Panc1 (cell line): ENCODE measurements around the gene CDRT4. TPM values are rescaled to one million over a fixed set of nuclear protein-coding genes. Genes with fewer than 3 reads are reported as not detected.

ENCODE experiments used
- ATAC-seq: fragments of 200-7000 bp; cut with Tn5 transposase; 2 replicates; pipeline ENCODE4 v1.9.1; 2020; ENCODE audit warnings: mild to moderate bottlenecking, moderate library complexity
- BruUV-seq: library from RNA; stranded (reverse); fragments of 400-500 nt; replicated peaks from 2 replicates; lab custom pipeline; 2021; lab: Mats Ljungman, UMichigan
- CTCF ChIA-PET: fragments of 300-600 bp; sonication (Branson Sonifier 250); formaldehyde crosslinking; loops from one replicate; lab custom pipeline; 2022; ENCODE audit warnings: antibody characterized with exemption; lab: Charles Lee
- POLR2A ChIA-PET: fragments of 300-600 bp; sonication (Branson Sonifier 250); formaldehyde crosslinking; loops from one replicate; lab custom pipeline; 2022; ENCODE audit warnings: antibody characterized with exemption; lab: Charles Lee
- DNase-seq: peaks from one replicate; pipeline ENCODE4 v3.0.0-alpha.2; 2010; ENCODE audit warnings: low read depth, low spot score
- H3K27ac ChIP-seq: 2 replicates; pipeline ENCODE4 v1.5.1; 2011; ENCODE audit warnings: mild to moderate bottlenecking, low read length, inconsistent platforms
- H3K27me3 ChIP-seq: fragments of 200-500 bp; sonication (Bioruptor generic); 2 replicates; pipeline ENCODE4 v1.6.0; 2014; ENCODE audit warnings: low read length, inconsistent platforms; ENCODE audit not compliant: control insufficient read depth, insufficient read depth
- H3K36me3 ChIP-seq: fragments of 200-500 bp; sonication (Bioruptor generic); 2 replicates; pipeline ENCODE4 v1.5.1; 2014; ENCODE audit warnings: inconsistent platforms, mild to moderate bottlenecking, low read length, moderate library complexity; ENCODE audit not compliant: control insufficient read depth, insufficient read depth
- H3K4me1 ChIP-seq: 2 replicates; pipeline ENCODE4 v1.5.1; 2011; ENCODE audit warnings: inconsistent platforms, mild to moderate bottlenecking, low read length, moderate library complexity; ENCODE audit not compliant: control insufficient read depth, insufficient read depth
- H3K4me3 ChIP-seq, 2 experiments: 2 replicates each; pipeline ENCODE4 v1.5.1; 2011 to 2012; ENCODE audit warnings: low read depth in 2 of 2, low read length in 2 of 2, mild to moderate bottlenecking in 2 of 2, inconsistent platforms in 1 of 2, moderate library complexity in 1 of 2
- H3K9me3 ChIP-seq: fragments of 200-500 bp; sonication (Bioruptor generic); 2 replicates; pipeline ENCODE4 v1.5.1; 2014; ENCODE audit warnings: low read depth, mild to moderate bottlenecking, inconsistent platforms, low read length, moderate library complexity; ENCODE audit not compliant: control insufficient read depth, insufficient read depth
- CTCF ChIP-seq: fragments of 450-650 bp; IDR thresholded peaks from 2 replicates; pipeline ENCODE4 v1.5.1; 2017; ENCODE audit warnings: mild to moderate bottlenecking
- POLR2AphosphoS5 ChIP-seq: IDR thresholded peaks from 2 replicates; pipeline ENCODE4 v1.6.1; 2012; ENCODE audit warnings: mild to moderate bottlenecking, low read depth, low read length, moderate library complexity
- REST ChIP-seq, 2 experiments: IDR thresholded peaks; 2 replicates each; pipeline ENCODE4 v1.6.1; 2011 to 2012; ENCODE audit warnings: low read depth in 2 of 2, control low read depth in 1 of 2, low read length in 1 of 2, mild to moderate bottlenecking in 1 of 2, moderate library complexity in 1 of 2; ENCODE audit not compliant: insufficient read depth in 1 of 2
- SIN3A ChIP-seq: IDR thresholded peaks from 2 replicates; pipeline ENCODE4 v1.6.1; 2012; ENCODE audit warnings: low read depth, mild to moderate bottlenecking, low read length, moderate library complexity, borderline replicate concordance; ENCODE audit not compliant: insufficient read depth
- TCF7L2 ChIP-seq: IDR thresholded peaks from 2 replicates; pipeline ENCODE4 v1.6.1; 2011; ENCODE audit warnings: mild to moderate bottlenecking, low read depth, low read length, inconsistent platforms
- in situ Hi-C: cut with HindIII; loops from 2 replicates; pipeline ENCODE4 v1.10.0; 2016; ENCODE audit warnings: low sequenced_read_pairs, low pct_unique_long_range_greater_than_20kb
- intact Hi-C: fragments of 100-400 bp; cut with micrococcal nuclease; formaldehyde crosslinking; loops from one replicate; pipeline ENCODE4 v1.10.0; 2022; ENCODE audit not compliant: unreplicated experiment
- total RNA-seq: library from RNA; stranded (reverse); gene quantifications from one replicate; pipeline ENCODE4 v1.2.1, GENCODE V29; 2021; ENCODE audit not compliant: unreplicated experiment

CDRT4 gene
- total RNA-seq, 1 experiment from 2014 or later: 2.8 TPM

DNA sequence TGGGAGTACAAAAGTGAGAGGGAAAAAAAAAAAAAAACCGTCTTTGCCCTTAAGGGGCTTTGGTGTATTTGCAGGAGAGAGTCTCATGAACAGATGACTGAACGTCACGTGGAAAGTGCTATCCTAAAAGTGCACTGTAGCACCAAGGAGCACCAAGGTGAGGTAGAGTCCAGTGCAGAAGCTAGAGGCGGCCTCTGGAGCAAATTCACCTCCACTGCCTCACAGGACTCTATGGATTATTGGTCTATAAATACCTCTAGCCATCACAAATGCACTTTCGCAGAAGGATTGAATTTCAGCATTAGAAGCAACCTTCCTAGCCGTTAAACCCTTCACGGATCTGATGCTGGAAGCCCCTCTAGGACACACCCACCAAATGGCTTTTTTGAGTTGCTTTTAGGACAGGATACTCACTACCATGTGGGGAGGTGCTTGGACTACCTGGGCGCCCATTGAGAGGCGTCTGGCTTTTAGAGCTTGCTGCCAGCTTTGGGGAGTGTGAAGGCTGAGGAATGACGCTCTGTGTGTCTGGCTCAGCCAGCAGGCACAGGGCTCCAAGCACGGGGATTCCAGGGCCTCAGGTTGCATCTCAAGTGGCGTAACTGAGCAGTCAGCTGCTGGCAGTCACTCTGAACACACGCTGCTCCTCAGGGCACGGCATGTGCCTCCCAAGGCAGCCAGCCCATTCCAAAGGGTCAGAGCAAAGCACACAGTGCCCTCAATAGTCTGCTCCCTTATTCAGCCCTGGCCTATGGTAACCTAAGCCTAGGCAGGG lies 52.7 kb downstream of the CDRT4 start:
- ChIA-PET CTCF (no interaction called here), POLR2A (no interaction called here)
- Histone ChIP-seq H3K4me3 (no peak overlapping the region), H3K36me3 (no peaks in the 10 kb centered on the region), H3K9me3 (no peaks in the 10 kb centered on the region), H3K27ac (no peak overlapping the region), H3K4me1 (no peaks in the 10 kb centered on the region), H3K27me3 (no peaks in the 10 kb centered on the region; the same call in 1 of the 2 replicates)
- TF ChIP-seq SIN3A (no peak), CTCF (no peak), POLR2AphosphoS5 (no peak), TCF7L2 (no peak), REST (IDR thresholded peaks at IDR 0.05; ENCODE audit: insufficient read depth in 1 of 2, low read depth in 2 of 2, low read length in 1 of 2) (no peak)
- BruUV-seq: no TSS peak
- ATAC-seq (no peak), DNase-seq (no peak)
- in situ Hi-C loops (no loop called here), intact Hi-C loops (no loop called here)

DNA sequence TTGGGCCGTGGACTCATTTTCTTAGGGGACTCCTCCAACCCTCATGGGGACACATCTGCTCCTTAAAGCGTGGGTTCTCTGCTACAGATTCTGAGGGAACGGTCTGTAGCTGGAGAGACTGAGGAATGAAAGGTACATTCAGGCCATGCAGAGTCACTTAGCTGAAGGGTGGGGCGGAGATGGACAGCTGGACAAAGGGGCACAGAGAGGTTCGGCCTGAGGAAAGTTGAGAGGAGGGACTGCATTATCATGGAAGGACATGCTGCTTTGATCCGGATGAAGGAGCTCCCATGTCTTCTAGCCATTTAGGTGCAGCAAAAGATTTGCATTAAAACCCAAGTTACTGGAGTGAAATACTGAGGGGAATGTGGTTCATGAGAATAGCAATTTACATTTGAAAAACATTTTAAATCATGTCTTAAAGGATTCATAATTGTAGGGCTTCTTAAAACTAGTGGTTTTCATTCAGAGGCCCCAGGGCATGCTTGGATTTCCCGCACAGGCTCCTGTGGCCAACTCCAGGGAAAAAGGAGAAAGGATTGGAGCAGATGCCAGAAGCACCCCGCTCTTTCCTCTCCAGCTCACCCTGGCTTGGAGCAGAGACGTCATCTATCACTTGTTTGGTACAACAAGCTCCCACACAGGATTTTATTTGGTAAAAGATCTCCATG lies 54.2 kb downstream of the CDRT4 start:
- in situ Hi-C loops (no loop called here), intact Hi-C loops (no loop called here)
- no peaks in the 10 kb centered on the region for H3K27me3 ChIP-seq
- DNase-seq: no peak
- H3K4me3 ChIP-seq: no peak overlapping the region
- no peak for ATAC-seq
- POLR2A ChIA-PET: no interaction called here
- H3K4me1 ChIP-seq: no peaks in the 10 kb centered on the region
- no TSS peak for BruUV-seq
- no peak for TF ChIP-seq TCF7L2
- TF ChIP-seq POLR2AphosphoS5: no peak
- TF ChIP-seq REST (IDR thresholded peaks at IDR 0.05; ENCODE audit: insufficient read depth in 1 of 2, low read depth in 2 of 2, low read length in 1 of 2): no peak
- TF ChIP-seq SIN3A: no peak
- no peak for TF ChIP-seq CTCF
- H3K9me3 ChIP-seq: no peaks in the 10 kb centered on the region
- CTCF ChIA-PET: no interaction called here
- no peak overlapping the region for H3K27ac ChIP-seq
- H3K36me3 ChIP-seq: no peaks in the 10 kb centered on the region
